A673 (cell line): ENCODE results near the gene MTM1.

Source experiments
- EZH2 ChIP-seq: fragments of 200-600 bp; sonication (generic); IDR thresholded peaks from 2 replicates; pipeline ENCODE4 v1.6.1; 2017; ENCODE audit warnings: borderline replicate concordance, low read depth, mild to moderate bottlenecking, mixed read lengths, antibody characterized with exemption, low read length; ENCODE audit not compliant: poor library complexity, severe bottlenecking
- TF ChIP-seq, protein P1 (sequence below): fragments of 300-800, 200-600 bp; sonication (generic); conservative IDR thresholded peaks from 2 replicates; pipeline ENCODE4 v1.5.1; 2017; ENCODE audit warnings: low read depth, mild to moderate bottlenecking, antibody characterized with exemption, low read length, moderate library complexity, mixed read lengths

- TF ChIP-seq, protein P1, sequence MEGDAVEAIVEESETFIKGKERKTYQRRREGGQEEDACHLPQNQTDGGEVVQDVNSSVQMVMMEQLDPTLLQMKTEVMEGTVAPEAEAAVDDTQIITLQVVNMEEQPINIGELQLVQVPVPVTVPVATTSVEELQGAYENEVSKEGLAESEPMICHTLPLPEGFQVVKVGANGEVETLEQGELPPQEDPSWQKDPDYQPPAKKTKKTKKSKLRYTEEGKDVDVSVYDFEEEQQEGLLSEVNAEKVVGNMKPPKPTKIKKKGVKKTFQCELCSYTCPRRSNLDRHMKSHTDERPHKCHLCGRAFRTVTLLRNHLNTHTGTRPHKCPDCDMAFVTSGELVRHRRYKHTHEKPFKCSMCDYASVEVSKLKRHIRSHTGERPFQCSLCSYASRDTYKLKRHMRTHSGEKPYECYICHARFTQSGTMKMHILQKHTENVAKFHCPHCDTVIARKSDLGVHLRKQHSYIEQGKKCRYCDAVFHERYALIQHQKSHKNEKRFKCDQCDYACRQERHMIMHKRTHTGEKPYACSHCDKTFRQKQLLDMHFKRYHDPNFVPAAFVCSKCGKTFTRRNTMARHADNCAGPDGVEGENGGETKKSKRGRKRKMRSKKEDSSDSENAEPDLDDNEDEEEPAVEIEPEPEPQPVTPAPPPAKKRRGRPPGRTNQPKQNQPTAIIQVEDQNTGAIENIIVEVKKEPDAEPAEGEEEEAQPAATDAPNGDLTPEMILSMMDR: no peak
- no peak for TF ChIP-seq EZH2
Observed at GRCh38 chrX:150551963-150552362, 16.5 kb upstream of the MTM1 start.
